NCI-H226 (cell line): ENCODE results near the gene TFRC.
"Not testable (repeated sequence)": the region's sequence is repeated elsewhere in the genome, so short reads cannot be mapped to it uniquely, and the experiment has no call there.

Experiments used
- DNase-seq: peaks from one replicate; pipeline ENCODE4 v3.0.0-alpha.2; 2015

The TFRC gene

DNA sequence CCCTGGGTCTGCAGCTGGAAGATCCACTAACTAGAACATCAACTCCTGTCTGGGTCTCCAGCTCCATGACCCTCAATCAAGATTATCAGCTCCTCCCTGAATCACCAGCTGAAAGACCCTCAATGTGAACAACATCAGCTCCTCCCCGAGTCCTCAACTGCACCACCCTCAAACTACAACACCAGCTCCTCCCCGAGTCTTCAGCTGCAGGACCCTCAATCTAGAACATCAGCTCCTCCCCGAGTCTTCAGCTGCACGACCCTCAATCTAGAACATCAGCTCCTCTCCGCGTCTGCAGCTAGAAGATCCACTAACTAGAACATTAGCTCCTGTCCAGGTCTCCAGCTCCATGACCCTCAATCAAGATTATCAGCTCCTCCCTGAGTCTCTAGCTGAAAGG is 79.2 kb downstream of the TFRC start:
- not testable (repeated sequence) for DNase-seq

DNA sequence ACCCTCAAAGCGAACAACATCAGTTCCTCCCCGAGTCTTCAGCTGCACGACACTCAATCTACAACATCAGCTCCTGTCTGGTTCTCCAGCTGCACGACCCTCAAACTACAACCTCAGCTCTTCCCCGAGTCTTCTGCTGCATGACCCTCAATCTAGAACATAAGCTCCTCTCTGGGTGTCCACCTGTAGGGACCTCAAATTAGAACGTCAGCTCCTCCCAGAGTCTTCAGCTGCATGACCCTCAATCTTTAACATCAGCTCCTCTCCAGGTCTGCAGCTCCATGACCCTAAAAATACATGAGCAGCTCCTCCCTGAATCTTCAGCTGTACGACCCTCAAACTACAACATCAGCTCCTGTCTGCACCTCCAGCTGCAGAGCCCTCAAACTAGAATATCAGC is 80.7 kb downstream of the TFRC start:
- not testable (repeated sequence) for DNase-seq

DNA sequence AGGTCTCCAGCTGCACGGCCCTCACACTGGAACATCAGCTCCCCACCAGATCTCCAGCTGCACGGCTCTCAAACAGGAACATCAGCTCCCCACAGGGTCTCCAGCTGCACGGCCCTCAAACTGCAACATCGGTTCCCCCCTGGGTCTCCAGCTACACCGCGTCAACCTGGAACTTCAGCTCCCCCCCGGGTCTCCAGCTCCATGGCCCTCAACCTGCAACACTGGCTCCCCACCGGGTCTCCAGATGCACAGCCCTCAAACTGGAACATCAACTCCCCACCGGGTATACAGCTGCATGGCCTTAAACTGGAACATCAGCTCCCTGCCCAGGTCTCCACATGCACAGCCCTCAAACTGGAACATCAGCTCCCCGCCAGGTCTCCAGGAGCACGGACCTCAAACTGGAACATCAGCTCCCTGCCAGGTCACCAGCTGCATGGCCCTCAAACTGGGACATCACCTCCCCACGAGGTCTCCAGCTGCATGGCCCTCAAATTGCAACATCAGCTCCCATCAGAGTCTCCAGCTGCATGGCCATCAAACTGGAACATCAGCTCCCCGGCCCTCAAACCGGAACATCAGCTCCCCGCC is 81.4 kb downstream of the TFRC start:
- not testable (repeated sequence) for DNase-seq

DNA sequence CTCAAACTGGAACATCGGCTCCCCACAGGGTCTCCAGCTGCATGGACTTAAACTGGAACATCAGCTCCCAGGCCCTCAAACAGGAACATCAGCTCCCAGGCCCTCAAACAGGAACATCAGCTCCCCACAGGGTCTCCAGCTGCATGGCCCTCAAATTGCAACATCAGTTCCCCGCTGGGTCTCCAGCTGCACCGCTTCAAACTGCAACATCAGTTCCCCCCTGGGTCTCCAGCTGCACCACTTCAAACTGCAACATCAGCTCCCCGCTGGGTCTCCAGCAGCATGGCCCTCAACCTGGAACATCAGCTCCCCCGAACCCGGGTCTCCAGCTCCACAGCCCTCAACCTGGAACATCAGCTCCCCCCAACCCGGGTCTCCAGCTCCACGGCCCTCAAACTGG is 82.0 kb downstream of the TFRC start:
- DNase-seq, result no peak
